Gastroesophageal sphincter (tissue), 3 donors: ENCODE results near the gene UMODL1.

ENCODE experiments used
- CTCF ChIP-seq, 4 experiments: fragments of 200-600 bp in 2 of 4; fragments of 450-650 bp in 2 of 4; sonication (generic) in 1 of 4; IDR thresholded peaks; one replicate each; pipeline ENCODE4 v1.5.1; 2017 to 2019; ENCODE audit warnings: antibody characterized with exemption in 4 of 4, mild to moderate bottlenecking in 2 of 4, moderate library complexity in 2 of 4
- EP300 ChIP-seq: sonication (generic); formaldehyde crosslinking; IDR thresholded peaks from one replicate; pipeline ENCODE4 v1.6.1; 2017; ENCODE audit warnings: antibody characterized with exemption, mild to moderate bottlenecking
- POLR2A ChIP-seq, 2 donors: fragments of 450-650 bp; IDR thresholded peaks; one replicate each; pipeline ENCODE4 v1.6.1; 2017; ENCODE audit warnings: antibody characterized with exemption in 2 of 2, mild to moderate bottlenecking in 2 of 2, moderate library complexity in 1 of 2

GRCh38 chr21:42063191-42063570, 7.9 kb upstream of the UMODL1 start:
- no peak for TF ChIP-seq EP300
- no peak for TF ChIP-seq CTCF (IDR thresholded peaks at IDR 0.05)
- TF ChIP-seq POLR2A (IDR thresholded peaks at IDR 0.05), result no peak
